Coronary artery (tissue), 2 donors: ENCODE data around the gene GEN1.

Source experiments
- DNase-seq: peaks from one replicate; pipeline ENCODE4 v3.0.0-alpha.2; 2017; ENCODE audit warnings: low spot score
- H3K27ac ChIP-seq, 2 donors: fragments of 200-600 bp; sonication (generic); one replicate each; pipeline ENCODE4 v1.5.1; 2016 to 2019
- H3K4me3 ChIP-seq: fragments of 200-600 bp; sonication (generic); 2 replicates; pipeline ENCODE4 v1.5.1; 2016; ENCODE audit warnings: mild to moderate bottlenecking, moderate library complexity
- TF ChIP-seq, protein P1 (sequence below): fragments of 200-600 bp; sonication (generic); IDR thresholded peaks from one replicate; pipeline ENCODE4 v1.5.1; 2019; ENCODE audit warnings: antibody characterized with exemption

The GEN1 gene

DNA sequence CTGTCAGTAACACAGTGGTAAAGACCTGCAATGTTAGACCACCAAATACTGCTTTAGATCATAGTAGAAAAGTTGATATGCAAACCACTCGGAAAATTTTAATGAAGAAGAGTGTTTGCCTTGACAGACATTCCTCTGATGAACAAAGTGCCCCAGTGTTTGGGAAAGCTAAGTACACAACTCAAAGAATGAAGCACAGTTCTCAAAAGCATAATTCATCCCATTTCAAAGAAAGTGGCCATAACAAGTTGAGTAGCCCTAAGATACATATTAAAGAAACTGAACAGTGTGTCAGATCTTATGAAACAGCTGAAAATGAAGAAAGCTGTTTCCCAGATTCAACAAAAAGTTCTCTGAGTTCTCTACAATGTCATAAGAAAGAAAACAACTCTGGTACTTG is 27.5 kb downstream of the GEN1 start:
- no peak overlapping the region for H3K4me3 ChIP-seq
- no peak overlapping the region for H3K27ac ChIP-seq
- TF ChIP-seq, protein P1, sequence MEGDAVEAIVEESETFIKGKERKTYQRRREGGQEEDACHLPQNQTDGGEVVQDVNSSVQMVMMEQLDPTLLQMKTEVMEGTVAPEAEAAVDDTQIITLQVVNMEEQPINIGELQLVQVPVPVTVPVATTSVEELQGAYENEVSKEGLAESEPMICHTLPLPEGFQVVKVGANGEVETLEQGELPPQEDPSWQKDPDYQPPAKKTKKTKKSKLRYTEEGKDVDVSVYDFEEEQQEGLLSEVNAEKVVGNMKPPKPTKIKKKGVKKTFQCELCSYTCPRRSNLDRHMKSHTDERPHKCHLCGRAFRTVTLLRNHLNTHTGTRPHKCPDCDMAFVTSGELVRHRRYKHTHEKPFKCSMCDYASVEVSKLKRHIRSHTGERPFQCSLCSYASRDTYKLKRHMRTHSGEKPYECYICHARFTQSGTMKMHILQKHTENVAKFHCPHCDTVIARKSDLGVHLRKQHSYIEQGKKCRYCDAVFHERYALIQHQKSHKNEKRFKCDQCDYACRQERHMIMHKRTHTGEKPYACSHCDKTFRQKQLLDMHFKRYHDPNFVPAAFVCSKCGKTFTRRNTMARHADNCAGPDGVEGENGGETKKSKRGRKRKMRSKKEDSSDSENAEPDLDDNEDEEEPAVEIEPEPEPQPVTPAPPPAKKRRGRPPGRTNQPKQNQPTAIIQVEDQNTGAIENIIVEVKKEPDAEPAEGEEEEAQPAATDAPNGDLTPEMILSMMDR = no peak
- no peak for DNase-seq

DNA sequence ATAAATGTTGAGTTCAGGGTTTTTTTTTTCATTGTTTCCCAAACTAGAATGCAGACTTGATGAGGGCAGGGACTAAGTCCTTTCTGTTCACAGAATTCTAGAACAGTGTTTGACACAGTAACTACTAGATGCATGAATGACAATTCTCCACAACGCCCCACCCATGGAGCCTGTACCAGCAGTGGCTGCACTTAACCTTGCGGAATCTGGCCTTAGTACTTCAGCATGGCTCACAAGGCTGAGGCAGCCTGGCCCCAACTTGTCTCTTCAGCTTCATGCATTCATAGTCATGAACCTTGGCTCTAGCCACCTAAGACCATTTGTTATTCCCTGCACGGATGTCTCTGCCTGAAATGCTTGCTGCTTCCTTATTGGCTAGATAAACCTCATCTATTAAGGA is 32.8 kb downstream of the GEN1 start:
- TF ChIP-seq, protein P1 = no peak
- DNase-seq = no peak
- Histone ChIP-seq H3K27ac (no peak overlapping the region), H3K4me3 (no peak overlapping the region)

DNA sequence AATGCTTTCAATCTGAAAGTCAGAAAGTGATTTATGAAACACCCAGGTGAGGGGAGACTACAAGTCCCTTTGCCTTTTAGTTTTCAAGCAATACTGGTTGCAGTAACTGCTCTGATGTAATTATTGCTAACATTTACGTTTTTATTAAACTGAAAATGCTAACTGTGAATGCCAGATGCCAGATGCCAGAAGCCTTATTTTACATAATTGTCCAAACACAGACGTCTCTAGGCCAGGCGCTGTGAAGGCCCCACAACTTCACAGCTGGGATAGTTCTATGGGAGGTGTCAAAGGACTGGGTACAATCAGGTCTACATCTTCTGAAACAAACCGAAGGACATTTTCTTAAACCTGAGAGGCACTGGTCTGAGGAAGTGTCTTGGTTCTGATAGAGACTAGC is 34.8 kb downstream of the GEN1 start:
- TF ChIP-seq, protein P1 = no peak
- Histone ChIP-seq H3K4me3 (no peak overlapping the region), H3K27ac (no peak overlapping the region)
- no peak for DNase-seq

DNA sequence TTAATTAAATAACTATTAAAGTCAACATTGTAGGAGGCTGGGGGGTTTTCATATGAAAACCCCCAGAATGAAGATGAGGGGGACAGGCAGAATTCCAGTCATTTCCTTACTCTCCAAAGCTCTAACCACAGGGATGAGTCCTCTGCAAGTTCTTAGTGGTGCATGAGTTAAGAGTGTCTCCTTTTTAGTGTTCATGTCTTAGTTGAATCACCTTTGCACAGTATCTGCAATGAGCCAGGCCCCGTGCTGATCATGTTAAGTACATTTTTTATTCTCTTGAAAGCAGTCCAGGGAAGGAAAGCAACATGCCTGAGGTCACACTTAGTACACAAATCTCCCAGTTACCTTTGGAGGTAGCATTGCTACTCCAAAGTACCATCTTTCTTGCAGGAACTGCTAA is 36.6 kb downstream of the GEN1 start:
- Histone ChIP-seq H3K4me3 (no peak overlapping the region), H3K27ac (no peak overlapping the region)
- TF ChIP-seq, protein P1 = no peak
- DNase-seq = no peak

DNA sequence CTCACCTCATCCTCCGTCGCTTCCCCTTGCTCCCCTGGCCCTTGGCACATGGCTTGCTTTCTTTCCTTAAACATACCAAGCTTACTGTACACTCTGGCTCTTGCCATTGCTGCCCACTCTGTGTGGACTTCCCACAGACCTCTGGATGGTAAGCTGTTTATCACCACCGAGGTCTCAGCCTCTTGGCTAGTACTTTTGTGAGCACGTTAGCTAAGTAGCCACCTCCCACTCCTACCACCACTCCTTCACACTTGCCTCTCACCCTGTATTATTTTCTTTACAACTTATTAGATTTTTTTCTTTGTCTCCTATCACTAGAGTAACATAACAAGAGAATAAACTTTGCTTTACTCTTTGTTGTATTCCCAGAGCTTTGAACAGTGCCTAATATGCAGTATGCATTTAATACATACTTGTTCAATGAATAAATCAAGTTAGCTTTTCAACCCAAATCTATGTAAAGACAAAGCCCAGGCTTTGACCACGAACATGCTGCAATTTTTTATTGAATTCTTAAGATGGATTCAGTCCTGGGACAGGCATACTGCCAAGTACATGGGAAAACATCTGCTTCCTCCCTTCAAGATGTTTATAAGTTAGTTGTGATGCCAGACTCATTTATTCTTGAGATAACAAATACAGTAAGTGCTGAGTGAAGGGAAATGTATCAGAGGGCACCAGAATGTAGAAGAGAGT is 37.3 kb downstream of the GEN1 start:
- no peak overlapping the region for H3K27ac ChIP-seq
- H3K4me3 ChIP-seq = no peak overlapping the region
- TF ChIP-seq, protein P1 = no peak
- DNase-seq = no peak

DNA sequence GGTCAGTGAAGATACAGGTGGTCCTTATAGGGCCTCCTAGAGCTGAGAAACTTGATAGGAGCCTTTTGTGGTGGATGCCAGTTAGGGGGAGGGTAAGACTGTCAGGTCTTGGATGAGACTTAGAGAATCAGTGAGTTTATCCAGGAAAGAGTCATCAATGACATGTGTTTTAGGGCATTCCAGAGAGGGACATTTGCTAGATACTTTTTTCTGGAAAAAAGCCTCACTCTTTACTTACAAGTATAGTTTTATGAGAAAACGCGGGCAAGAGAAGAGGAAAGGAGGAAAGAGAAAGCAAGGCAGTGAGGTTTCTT is 37.8 kb downstream of the GEN1 start:
- DNase-seq = no peak
- Histone ChIP-seq H3K4me3 (no peak overlapping the region), H3K27ac (no peak overlapping the region)
- TF ChIP-seq, protein P1 = no peak

DNA sequence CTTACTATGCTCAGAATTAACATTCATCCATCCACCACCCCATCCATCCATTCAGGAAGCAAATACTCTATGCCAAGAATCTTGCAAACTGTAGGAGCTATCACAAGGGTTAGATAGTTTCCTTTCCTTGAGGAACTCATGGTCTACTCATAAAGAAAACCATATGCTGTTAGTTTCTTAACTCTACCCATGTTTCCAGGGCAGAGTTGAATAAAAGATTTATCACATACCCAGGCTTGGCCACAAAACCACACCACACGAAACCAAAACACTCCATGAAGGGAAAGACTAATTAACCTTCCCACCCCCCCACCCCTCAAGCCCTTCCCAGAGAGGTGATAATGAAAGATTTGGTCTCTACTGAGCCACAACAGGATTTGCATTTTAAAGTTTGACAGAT is 38.6 kb downstream of the GEN1 start:
- TF ChIP-seq, protein P1 = no peak
- no peak for DNase-seq
- H3K4me3 ChIP-seq = no peak overlapping the region
- H3K27ac ChIP-seq = no peak overlapping the region
